Inflammatory macrophage treated with lipopolysaccharide for 4 hours (primary cell): ENCODE data around the gene AGAP4.
"Not testable (repeated sequence)": the region's sequence is repeated elsewhere in the genome, so short reads cannot be mapped to it uniquely, and the experiment has no call there.

ENCODE experiments used
- DNase-seq: peaks from one replicate; pipeline ENCODE4 v3.0.0-alpha.2; 2020

Gene AGAP4

DNA sequence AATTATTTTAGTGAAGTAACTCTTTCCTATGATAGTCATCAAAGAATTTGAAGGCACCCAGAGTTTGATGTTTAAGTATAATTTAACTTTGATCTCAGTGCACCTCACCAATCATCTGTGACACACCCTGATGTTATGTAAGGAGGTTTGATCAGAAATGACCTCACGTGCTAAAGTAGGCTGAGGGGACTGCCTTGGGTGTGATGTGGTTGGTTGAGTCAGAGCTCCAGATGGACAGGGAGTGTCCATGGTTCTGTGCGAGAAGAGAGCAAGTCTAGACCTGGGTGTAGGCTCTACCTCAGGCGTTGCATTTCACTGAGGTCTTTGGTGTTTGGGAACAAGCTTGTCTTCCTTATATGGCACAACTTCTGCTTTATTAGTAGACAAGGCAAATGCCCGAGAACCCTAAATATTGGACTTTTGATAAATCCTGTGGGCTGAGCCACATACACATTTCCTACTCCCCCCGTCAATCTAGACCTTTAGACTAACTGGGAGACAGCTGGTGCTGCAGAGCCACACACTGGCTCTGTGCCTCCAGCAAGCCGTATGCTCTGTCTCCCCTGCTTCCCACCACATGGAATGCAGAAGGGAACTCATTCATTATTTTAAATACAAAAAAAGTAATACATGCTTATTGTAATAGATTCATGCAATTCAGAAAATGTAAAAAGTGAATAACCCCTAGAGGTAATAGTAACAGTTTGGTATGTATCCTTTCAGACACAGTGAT, 56.4 kb downstream of the AGAP4 start:
- DNase-seq, result not testable (repeated sequence)

DNA sequence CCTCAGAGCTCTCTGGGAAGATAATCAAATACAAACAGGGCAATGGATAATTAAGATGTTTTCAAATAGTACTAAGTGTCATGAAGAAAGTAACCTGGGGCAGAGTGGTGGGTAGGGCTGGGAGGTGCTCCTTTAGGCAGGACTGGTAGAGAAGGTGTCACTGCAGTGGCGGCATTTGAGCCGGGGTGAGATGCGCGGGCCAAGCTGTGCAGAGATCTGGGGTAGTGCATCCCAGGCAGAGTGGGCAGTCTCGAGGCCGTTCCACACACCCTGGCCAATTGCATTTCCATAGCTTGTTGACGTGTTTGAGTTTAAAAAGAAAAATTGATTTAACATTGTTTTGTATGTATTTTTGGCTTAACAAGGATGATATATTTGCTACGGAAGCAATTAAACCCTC, 57.3 kb downstream of the AGAP4 start:
- not testable (repeated sequence) for DNase-seq

DNA sequence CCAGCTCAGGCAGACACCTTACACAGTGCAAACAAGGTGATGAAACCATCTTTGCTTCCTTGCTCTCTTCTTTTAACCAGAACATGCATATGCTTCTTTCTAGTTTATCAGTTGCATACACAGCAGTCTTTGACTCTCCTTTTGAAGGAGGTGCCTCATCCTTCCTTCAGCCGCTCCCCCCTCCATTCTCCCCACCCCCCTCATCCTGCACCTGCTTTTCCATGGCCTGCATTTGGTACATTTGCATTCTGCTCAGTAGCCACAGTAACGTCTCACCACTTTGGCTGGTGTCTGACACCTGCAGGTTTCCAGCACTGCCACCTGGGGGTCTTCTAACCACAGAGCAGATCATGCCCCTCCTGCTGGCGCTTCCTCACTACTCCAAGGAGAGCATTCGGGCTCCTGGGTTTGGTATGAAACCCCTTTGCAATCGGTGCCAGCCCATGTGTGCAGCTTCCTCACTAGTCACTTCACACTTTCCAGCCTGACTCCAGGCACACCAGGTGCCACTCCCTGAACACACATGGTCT, 60.0 kb downstream of the AGAP4 start:
- DNase-seq, result not testable (repeated sequence)

DNA sequence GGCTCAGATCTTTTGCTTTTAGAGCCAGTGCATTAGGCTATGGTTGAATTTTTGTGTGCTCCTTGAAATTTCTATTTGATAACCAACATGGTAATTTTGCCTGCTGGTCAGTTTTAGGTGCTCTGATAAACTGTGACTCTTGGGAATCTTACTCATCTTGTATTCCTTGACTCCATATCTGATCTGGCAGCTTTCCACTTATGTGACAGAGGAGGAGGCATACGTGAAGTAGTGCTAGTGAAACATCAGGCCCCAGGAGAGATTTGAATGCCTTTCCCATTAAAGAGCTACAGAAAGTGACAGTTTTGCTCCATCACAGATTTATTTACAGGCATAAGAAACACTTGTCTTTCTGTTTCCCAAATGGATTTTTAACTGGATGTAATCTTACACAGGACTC, 61.1 kb downstream of the AGAP4 start:
- DNase-seq, result not testable (repeated sequence)
